Measurements from ENCODE around the gene MYH14.
"Not testable (repeated sequence)": the region's sequence is repeated elsewhere in the genome, so short reads cannot be mapped to it uniquely, and the experiment has no call there.

MYH14 gene

GRCh38 chr19:50228153-50228552, 24.7 kb downstream of the MYH14 start:
- DNase-seq: not testable (repeated sequence)

- DNase-seq: no peak
Measured at GRCh38 chr19:50230379-50231351, 27.2 kb downstream of the MYH14 start.

- DNase-seq: not testable (repeated sequence)
Measured at GRCh38 chr19:50231417-50231816, 28.0 kb downstream of the MYH14 start.

- DNase-seq: no peak
Measured at GRCh38 chr19:50231821-50232220, 28.4 kb downstream of the MYH14 start.

- DNase-seq: no peak
Measured at GRCh38 chr19:50232600-50232999, 29.2 kb downstream of the MYH14 start.

GRCh38 chr19:50233308-50233910, 30.0 kb downstream of the MYH14 start:
- no peak for DNase-seq

- DNase-seq: not testable (repeated sequence)
Measured at GRCh38 chr19:50237493-50237892, 34.1 kb downstream of the MYH14 start.

- no peak for DNase-seq
Measured at GRCh38 chr19:50238043-50238442, 34.6 kb downstream of the MYH14 start.

GRCh38 chr19:50239921-50240590, 36.6 kb downstream of the MYH14 start:
- DNase-seq: no peak

GRCh38 chr19:50242581-50242980, 39.2 kb downstream of the MYH14 start:
- no peak for DNase-seq

GRCh38 chr19:50244695-50245094, 41.3 kb downstream of the MYH14 start:
- DNase-seq: no peak

GRCh38 chr19:50248413-50248812, 45.0 kb downstream of the MYH14 start:
- no peak for DNase-seq

- DNase-seq: no peak
Measured at GRCh38 chr19:50248826-50249225, 45.4 kb downstream of the MYH14 start.

GRCh38 chr19:50249636-50250035, 46.2 kb downstream of the MYH14 start:
- no peak for DNase-seq

GRCh38 chr19:50250450-50251136, 47.2 kb downstream of the MYH14 start:
- no peak for DNase-seq

GRCh38 chr19:50252111-50252886, 48.9 kb downstream of the MYH14 start:
- no peak for DNase-seq

GRCh38 chr19:50252887-50253268, 49.5 kb downstream of the MYH14 start:
- DNase-seq: no peak

GRCh38 chr19:50255115-50255514, 51.7 kb downstream of the MYH14 start:
- DNase-seq: no peak

- DNase-seq: no peak
Measured at GRCh38 chr19:50257141-50257540, 53.7 kb downstream of the MYH14 start.

- no peak for DNase-seq
Measured at GRCh38 chr19:50258918-50259372, 55.5 kb downstream of the MYH14 start.

- no peak for DNase-seq
Measured at GRCh38 chr19:50261446-50261970, 58.1 kb downstream of the MYH14 start.

- no peak for DNase-seq
Measured at GRCh38 chr19:50263176-50263575, 59.8 kb downstream of the MYH14 start.

Measured in NCI-H1092 (cell line).